PFSK-1 (cell line): Measurements from ENCODE around the gene CIP2A.

Experiments
- FOXP2 ChIP-seq: optimal IDR thresholded peaks from 2 replicates; pipeline ENCODE3; 2011; ENCODE audit warnings: borderline replicate concordance, control low read depth, inconsistent platforms; ENCODE audit not compliant: insufficient read depth; ENCODE audit errors: extremely low read length, extremely low read depth
- POLR2AphosphoS5 ChIP-seq: IDR thresholded peaks from 2 replicates; pipeline ENCODE4 v1.6.1; 2012; ENCODE audit warnings: low read depth, mild to moderate bottlenecking, control low read depth, low read length, moderate library complexity
- REST ChIP-seq, 2 experiments: IDR thresholded peaks; 2 replicates each; pipeline versions ENCODE4 v1.6.1 to v1.8.0; 2011 to 2012; ENCODE audit warnings: low read depth in 2 of 2, low read length in 2 of 2, control low read depth in 1 of 2, inconsistent platforms in 1 of 2, mild to moderate bottlenecking in 1 of 2, moderate library complexity in 1 of 2; ENCODE audit not compliant: insufficient read depth in 1 of 2
- SIN3A ChIP-seq: IDR thresholded peaks from 2 replicates; pipeline ENCODE4 v1.6.1; 2012; ENCODE audit warnings: mild to moderate bottlenecking, low read length, moderate library complexity, borderline replicate concordance; ENCODE audit not compliant: insufficient read depth
- TAF1 ChIP-seq: IDR thresholded peaks from 2 replicates; pipeline ENCODE4 v1.6.1; 2012; ENCODE audit warnings: low read length, control low read depth, borderline replicate concordance; ENCODE audit not compliant: insufficient read depth

The CIP2A gene

DNA sequence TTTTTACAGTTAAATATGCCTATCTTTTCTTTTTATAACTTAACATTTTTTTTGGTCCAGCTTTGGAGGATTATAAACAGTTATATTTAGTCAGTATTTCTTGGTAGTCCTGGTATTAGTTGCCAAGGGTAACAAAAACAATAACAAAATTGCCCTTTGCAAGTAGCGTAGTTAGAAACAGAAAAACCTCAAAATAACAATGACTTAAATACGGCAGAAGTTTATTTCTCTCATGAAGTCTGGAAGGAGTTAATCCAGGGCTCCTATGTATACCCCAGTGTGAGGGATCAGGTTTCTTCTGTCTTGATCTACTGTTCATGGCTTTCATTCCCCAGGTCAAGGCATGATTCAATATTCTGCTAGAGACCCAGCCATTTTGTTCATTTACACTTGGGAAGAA lies 64.7 kb downstream of the CIP2A start:
- no peak for TF ChIP-seq TAF1
- TF ChIP-seq POLR2AphosphoS5: no peak
- TF ChIP-seq SIN3A: no peak
- TF ChIP-seq REST (IDR thresholded peaks at IDR 0.05; ENCODE audit: insufficient read depth in 1 of 2, low read depth in 2 of 2, low read length in 2 of 2): no peak
- TF ChIP-seq FOXP2: no peak

DNA sequence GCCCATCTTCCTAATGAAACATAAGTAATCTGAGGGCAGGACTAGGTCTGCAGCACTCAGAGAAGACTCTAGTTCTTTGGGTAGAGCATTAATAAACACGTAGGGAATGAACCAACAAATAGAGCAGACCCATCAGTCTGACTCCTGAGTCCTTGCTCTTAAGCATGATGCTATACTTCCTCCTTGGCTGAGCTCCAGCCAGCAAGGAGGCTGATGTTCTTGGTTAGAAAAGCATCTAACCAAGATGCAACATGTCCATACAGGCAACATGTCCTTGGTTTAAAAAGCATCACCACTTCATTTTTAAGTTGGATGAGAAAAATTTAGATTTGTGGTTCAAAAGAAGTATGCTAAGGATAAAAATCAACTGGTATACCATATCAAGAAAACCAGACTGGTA lies 70.3 kb downstream of the CIP2A start:
- TF ChIP-seq TAF1 (no peak), SIN3A (no peak), FOXP2 (no peak), POLR2AphosphoS5 (no peak), REST (IDR thresholded peaks at IDR 0.05; ENCODE audit: insufficient read depth in 1 of 2, low read depth in 2 of 2, low read length in 2 of 2) (no peak)

- TF ChIP-seq TAF1: no peak
- no peak for TF ChIP-seq POLR2AphosphoS5
- no peak for TF ChIP-seq REST (IDR thresholded peaks at IDR 0.05; ENCODE audit: insufficient read depth in 1 of 2, low read depth in 2 of 2, low read length in 2 of 2)
- no peak for TF ChIP-seq FOXP2
- no peak for TF ChIP-seq SIN3A
Measured at GRCh38 chr3:108516881-108517280, 72.4 kb downstream of the CIP2A start.

DNA sequence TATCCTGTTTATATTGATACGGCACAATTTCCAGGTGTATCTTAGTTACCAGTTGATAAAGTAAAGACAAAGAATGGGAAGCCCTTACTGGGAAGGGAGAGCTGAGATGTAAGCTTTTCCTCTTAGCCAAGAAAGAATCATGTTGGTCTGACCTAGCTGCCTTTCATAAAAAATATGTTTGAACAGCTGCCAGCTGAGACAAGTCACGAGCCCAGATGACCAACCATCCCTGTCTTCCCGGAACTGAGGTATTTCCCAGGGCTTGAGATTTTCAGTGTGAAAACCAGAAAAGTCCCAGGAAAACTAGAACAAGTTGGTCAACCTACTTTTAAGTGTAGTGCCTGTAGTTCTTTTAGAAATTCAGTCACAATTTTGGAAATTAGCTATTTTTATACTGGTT lies 75.3 kb downstream of the CIP2A start:
- no peak for TF ChIP-seq TAF1
- TF ChIP-seq FOXP2: no peak
- TF ChIP-seq POLR2AphosphoS5: no peak
- no peak for TF ChIP-seq SIN3A
- TF ChIP-seq REST (IDR thresholded peaks at IDR 0.05; ENCODE audit: insufficient read depth in 1 of 2, low read depth in 2 of 2, low read length in 2 of 2): no peak

- no peak for TF ChIP-seq TAF1
- TF ChIP-seq POLR2AphosphoS5: no peak
- no peak for TF ChIP-seq REST (IDR thresholded peaks at IDR 0.05; ENCODE audit: insufficient read depth in 1 of 2, low read depth in 2 of 2, low read length in 2 of 2)
- TF ChIP-seq FOXP2: no peak
- TF ChIP-seq SIN3A: no peak
Measured at GRCh38 chr3:108512671-108513070, 76.6 kb downstream of the CIP2A start.
